BE2C (cell line): Measurements from ENCODE around the gene SYNPO.
A peak's percentile ranks its signal among the peaks of the same experiment; 100 is the strongest.

ENCODE experiments used
- DNase-seq: peaks from one replicate; pipeline ENCODE4 v3.0.0-alpha.2; 2020
- H3K27me3 ChIP-seq: fragments of 250-450 bp; sonication (Bioruptor Pico); 2 replicates; pipeline ENCODE4 v1.5.1; 2020; ENCODE audit warnings: mild to moderate bottlenecking
- H3K36me3 ChIP-seq: fragments of 250-450 bp; sonication (Bioruptor Pico); 2 replicates; pipeline ENCODE4 v1.5.1; 2020; ENCODE audit warnings: mild to moderate bottlenecking
- H3K4me1 ChIP-seq: fragments of 250-450 bp; sonication (Bioruptor Pico); 2 replicates; pipeline ENCODE4 v1.5.1; 2020
- H3K4me3 ChIP-seq: 2 replicates; pipeline ENCODE4 v1.5.1; 2011; ENCODE audit warnings: low read depth, low read length
- H3K9me3 ChIP-seq: fragments of 250-450 bp; sonication (Bioruptor Pico); 2 replicates; pipeline ENCODE4 v1.5.1; 2020
- CTCF ChIP-seq: IDR thresholded peaks from 2 replicates; pipeline ENCODE4 v1.5.1; 2012; ENCODE audit warnings: mild to moderate bottlenecking, low read depth, low read length

The SYNPO gene

DNA sequence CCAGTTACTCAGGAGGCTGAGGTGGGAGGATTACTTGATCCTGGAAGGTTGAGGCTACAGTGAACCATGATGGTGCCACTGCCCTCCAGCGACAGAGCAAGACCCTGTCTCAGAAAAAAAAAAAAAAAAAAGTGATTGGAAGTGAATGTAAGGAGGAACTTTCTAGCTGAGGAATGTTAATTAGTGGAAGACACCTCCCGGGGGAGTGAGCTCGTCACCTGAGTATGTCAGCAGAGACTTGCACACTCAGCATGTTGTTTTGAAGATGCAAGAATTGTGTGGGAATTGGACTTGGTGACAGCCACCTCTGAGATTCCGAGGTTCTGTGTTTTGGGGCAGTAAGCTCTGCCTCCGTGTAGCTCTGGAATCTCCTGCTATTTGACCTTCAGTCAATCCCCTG is 3.6 kb downstream of the SYNPO start:
- Histone ChIP-seq H3K27me3 (no peaks in the 10 kb centered on the region), H3K9me3 (no peaks in the 10 kb centered on the region), H3K36me3 (peaks cover 8% of the 10 kb centered on the region), H3K4me3 (no peak overlapping the region), H3K4me1 (peaks cover 61% of the 10 kb centered on the region)
- DNase-seq = no peak
- TF ChIP-seq CTCF = no peak

- no peak for TF ChIP-seq CTCF
- peak; percentile 93 for DNase-seq
- peaks cover 59% of the 10 kb centered on the region for H3K4me1 ChIP-seq
- H3K36me3 ChIP-seq = peaks cover 13% of the 10 kb centered on the region
- no peaks in the 10 kb centered on the region for H3K27me3 ChIP-seq
- H3K9me3 ChIP-seq = no peaks in the 10 kb centered on the region
- H3K4me3 ChIP-seq = peak overlapping the region; percentile 23; the same call in 1 of the 2 replicates
Observed at GRCh38 chr5:150644514-150644913, 4.1 kb downstream of the SYNPO start.

- H3K27me3 ChIP-seq = no peaks in the 10 kb centered on the region
- peaks cover 20% of the 10 kb centered on the region for H3K36me3 ChIP-seq
- TF ChIP-seq CTCF = no peak
- H3K4me1 ChIP-seq = peaks cover 53% of the 10 kb centered on the region
- H3K9me3 ChIP-seq = no peaks in the 10 kb centered on the region
- peak; percentile 91 for DNase-seq
- H3K4me3 ChIP-seq = peak overlapping the region; percentile 23; the same call in 1 of the 2 replicates
Observed at GRCh38 chr5:150645070-150645700, 4.7 kb downstream of the SYNPO start.

- H3K9me3 ChIP-seq = no peaks in the 10 kb centered on the region
- H3K27me3 ChIP-seq = no peaks in the 10 kb centered on the region
- DNase-seq = no peak
- no peak overlapping the region for H3K4me3 ChIP-seq
- peaks cover 24% of the 10 kb centered on the region for H3K36me3 ChIP-seq
- H3K4me1 ChIP-seq = peaks cover 37% of the 10 kb centered on the region
- TF ChIP-seq CTCF = no peak
Observed at GRCh38 chr5:150647275-150648251, 7.1 kb downstream of the SYNPO start.

- Histone ChIP-seq H3K36me3 (peaks cover 24% of the 10 kb centered on the region), H3K9me3 (no peaks in the 10 kb centered on the region)
- no peak for DNase-seq
Observed at GRCh38 chr5:150648294-150649107, 8.0 kb downstream of the SYNPO start.

More at GRCh38 chr5:150648294-150649107, 8.0 kb downstream of the SYNPO start:
- no peak overlapping the region for H3K4me3 ChIP-seq
- H3K4me1 ChIP-seq = peaks cover 33% of the 10 kb centered on the region
- no peak for TF ChIP-seq CTCF
- H3K27me3 ChIP-seq = no peaks in the 10 kb centered on the region
